HEK293 (cell line): ENCODE measurements around the gene GTF2A1.

Experiments
- CTCF ChIP-seq: fragments of 450-650 bp; formaldehyde crosslinking; IDR thresholded peaks from 2 replicates; pipeline ENCODE4 v1.5.1; 2016; ENCODE audit warnings: missing biosample characterization, missing genetic modification characterization
- ZNF174 ChIP-seq: fragments of 450-650 bp; formaldehyde crosslinking; IDR thresholded peaks from 2 replicates; pipeline ENCODE4 v1.5.0; 2017; ENCODE audit warnings: missing biosample characterization, mild to moderate bottlenecking, missing genetic modification characterization
- TF ChIP-seq, protein P1 (sequence below): fragments of 450-650 bp; formaldehyde crosslinking; IDR thresholded peaks from 2 replicates; pipeline ENCODE4 v1.5.1; 2017; ENCODE audit warnings: missing biosample characterization, mild to moderate bottlenecking, missing genetic modification characterization, moderate library complexity

GRCh38 chr14:81231540-81231939 is 10.8 kb upstream of the GTF2A1 start:
- no peak for TF ChIP-seq CTCF (tag by site-specific recombination)
- TF ChIP-seq, protein P1, sequence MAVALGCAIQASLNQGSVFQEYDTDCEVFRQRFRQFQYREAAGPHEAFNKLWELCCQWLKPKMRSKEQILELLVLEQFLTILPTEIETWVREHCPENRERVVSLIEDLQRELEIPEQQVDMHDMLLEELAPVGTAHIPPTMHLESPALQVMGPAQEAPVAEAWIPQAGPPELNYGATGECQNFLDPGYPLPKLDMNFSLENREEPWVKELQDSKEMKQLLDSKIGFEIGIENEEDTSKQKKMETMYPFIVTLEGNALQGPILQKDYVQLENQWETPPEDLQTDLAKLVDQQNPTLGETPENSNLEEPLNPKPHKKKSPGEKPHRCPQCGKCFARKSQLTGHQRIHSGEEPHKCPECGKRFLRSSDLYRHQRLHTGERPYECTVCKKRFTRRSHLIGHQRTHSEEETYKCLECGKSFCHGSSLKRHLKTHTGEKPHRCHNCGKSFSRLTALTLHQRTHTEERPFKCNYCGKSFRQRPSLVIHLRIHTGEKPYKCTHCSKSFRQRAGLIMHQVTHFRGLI (tag by site-specific recombination), result no peak
- TF ChIP-seq ZNF174 (tag by site-specific recombination), result no peak
